Esophagus squamous epithelium (tissue), 4 donors: ENCODE measurements around the gene PKD2.

Experiments
- CTCF ChIP-seq, 6 experiments: fragments of 450-650 bp in 4 of 6; fragments of 200-600 bp in 2 of 6; sonication (generic) in 2 of 6; IDR thresholded peaks; one replicate each; pipeline ENCODE4 v1.5.1; 2016 to 2019; ENCODE audit warnings: antibody characterized with exemption in 6 of 6, mild to moderate bottlenecking in 4 of 6, moderate library complexity in 4 of 6
- POLR2A ChIP-seq, 4 donors: fragments of 450-650 bp; IDR thresholded peaks; one replicate each; pipeline ENCODE4 v1.6.1; 2017; ENCODE audit warnings: antibody characterized with exemption in 4 of 4, mild to moderate bottlenecking in 4 of 4, moderate library complexity in 3 of 4

- TF ChIP-seq CTCF (IDR thresholded peaks at IDR 0.05) (no peak), POLR2A (IDR thresholded peaks at IDR 0.05) (no peak)
Measured at GRCh38 chr4:87974856-87975462, 32.5 kb upstream of the PKD2 start.
